Hematopoietic multipotent progenitor cell (in vitro differentiated cells): ENCODE measurements around the gene PPIL1. TPM values are rescaled to one million over a fixed set of nuclear protein-coding genes. Genes with fewer than 3 reads are reported as not detected.

Experiments used
- DNase-seq, 3 donors: peaks; one replicate each; pipeline ENCODE4 v3.0.0-alpha.2; 2011 to 2015; ENCODE audit warnings: low read depth in 2 of 3, low spot score in 2 of 3
- total RNA-seq: library from RNA; depleted of rRNA; stranded (reverse); fragments of >200 nt; gene quantifications from one replicate; pipeline ENCODE4 v1.2.3, GENCODE V29; 2012

PPIL1 gene
- total RNA-seq, 1 donor: 17.8 TPM

- DNase-seq: no peak
Measured at GRCh38 chr6:36857325-36857724, 17.3 kb downstream of the PPIL1 start.

GRCh38 chr6:36856277-36856676 lies 18.3 kb downstream of the PPIL1 start:
- no peak for DNase-seq

- no peak for DNase-seq
Measured at GRCh38 chr6:36855750-36856149, 18.9 kb downstream of the PPIL1 start.

- peak in 1 of 3 donors; percentile 23 for DNase-seq
Measured at GRCh38 chr6:36853325-36853724, 21.3 kb downstream of the PPIL1 start.

- no peak for DNase-seq
Measured at GRCh38 chr6:36852481-36853147, 22.0 kb downstream of the PPIL1 start.

- DNase-seq: peak in 1 of 3 donors; percentile 26
Measured at GRCh38 chr6:36851626-36852025, 23.0 kb downstream of the PPIL1 start.

- DNase-seq: peak in 2 of 3 donors; percentile 55 to 79
Measured at GRCh38 chr6:36851149-36851614, 23.4 kb downstream of the PPIL1 start.

- peak in 1 of 3 donors; percentile 32 for DNase-seq
Measured at GRCh38 chr6:36850021-36850420, 24.6 kb downstream of the PPIL1 start.

- DNase-seq: peak in 1 of 3 donors; percentile 35
Measured at GRCh38 chr6:36848658-36849441, 25.8 kb downstream of the PPIL1 start.

- DNase-seq: no peak
Measured at GRCh38 chr6:36847991-36848390, 26.6 kb downstream of the PPIL1 start.

GRCh38 chr6:36847152-36847551 lies 27.5 kb downstream of the PPIL1 start:
- DNase-seq: no peak

GRCh38 chr6:36845233-36845632 lies 29.4 kb downstream of the PPIL1 start:
- no peak for DNase-seq

GRCh38 chr6:36844232-36845170 lies 30.1 kb downstream of the PPIL1 start:
- no peak for DNase-seq

GRCh38 chr6:36843170-36843569 lies 31.4 kb downstream of the PPIL1 start:
- DNase-seq: no peak

- DNase-seq: no peak
Measured at GRCh38 chr6:36841756-36842155, 32.8 kb downstream of the PPIL1 start.

- peak in 1 of 3 donors; percentile 49 for DNase-seq
Measured at GRCh38 chr6:36840432-36841403, 33.9 kb downstream of the PPIL1 start.

- peak in 2 of 3 donors; percentile 43 to 45 for DNase-seq
Measured at GRCh38 chr6:36839749-36840431, 34.7 kb downstream of the PPIL1 start.

- no peak for DNase-seq
Measured at GRCh38 chr6:36838896-36839748, 35.5 kb downstream of the PPIL1 start, which contains the start of gene CPNE5. TSS of gene CPNE5 (minus strand) at chr6:36839444. CDS start at chr6:36839377, 67 bp downstream.
